ENCODE data around the gene ANP32D. TPM values are rescaled to one million over a fixed set of nuclear protein-coding genes. Genes with fewer than 3 reads are reported as not detected.

The ANP32D gene
- total RNA-seq, 1 experiment from 2014 or later: not detected

- DNase-seq (ENCODE audit: low read depth, low spot score): no peak
- CTCF ChIA-PET: no interaction called here
- TF ChIP-seq CTCF (IDR thresholded peaks at IDR 0.05): no peak
- no peak for TF ChIP-seq POLR2AphosphoS5 (IDR thresholded peaks at IDR 0.05; ENCODE audit: low read depth, low read length)
- no peak for TF ChIP-seq TCF7L2 (IDR thresholded peaks at IDR 0.05; ENCODE audit: low read depth, low read length)
- TF ChIP-seq REST (IDR thresholded peaks at IDR 0.05; ENCODE audit: insufficient read depth in 1 of 2, low read depth in 2 of 2, low read length in 1 of 2): no peak
- no peak for TF ChIP-seq SIN3A (IDR thresholded peaks at IDR 0.05; ENCODE audit: borderline replicate concordance, insufficient read depth, low read depth, low read length)
- H3K27ac ChIP-seq (ENCODE audit: low read length): no peak overlapping the region
- H3K4me3 ChIP-seq (ENCODE audit: low read depth in 2 of 2, low read length in 2 of 2): no peak overlapping the region
- POLR2A ChIA-PET: no interaction called here
- intact Hi-C loops (cut with micrococcal nuclease; ENCODE audit: unreplicated experiment) (no loop called here), in situ Hi-C loops (cut with HindIII; ENCODE audit: low pct_unique_long_range_greater_than_20kb, low sequenced_read_pairs) (no loop called here)
- no peaks in the 10 kb centered on the region for H3K9me3 ChIP-seq (ENCODE audit: control insufficient read depth, insufficient read depth, low read depth, low read length)
- ATAC-seq: no peak
- BruUV-seq (replicated peaks): no TSS peak
- H3K36me3 ChIP-seq (ENCODE audit: control insufficient read depth, insufficient read depth, low read length): no peaks in the 10 kb centered on the region
- H3K4me1 ChIP-seq (ENCODE audit: control insufficient read depth, insufficient read depth, low read length): no peaks in the 10 kb centered on the region
- H3K27me3 ChIP-seq (ENCODE audit: control insufficient read depth, insufficient read depth, low read length): peaks cover 14% of the 10 kb centered on the region
Observed at GRCh38 chr12:48445538-48445937, 26.8 kb upstream of the ANP32D start.

DNA sequence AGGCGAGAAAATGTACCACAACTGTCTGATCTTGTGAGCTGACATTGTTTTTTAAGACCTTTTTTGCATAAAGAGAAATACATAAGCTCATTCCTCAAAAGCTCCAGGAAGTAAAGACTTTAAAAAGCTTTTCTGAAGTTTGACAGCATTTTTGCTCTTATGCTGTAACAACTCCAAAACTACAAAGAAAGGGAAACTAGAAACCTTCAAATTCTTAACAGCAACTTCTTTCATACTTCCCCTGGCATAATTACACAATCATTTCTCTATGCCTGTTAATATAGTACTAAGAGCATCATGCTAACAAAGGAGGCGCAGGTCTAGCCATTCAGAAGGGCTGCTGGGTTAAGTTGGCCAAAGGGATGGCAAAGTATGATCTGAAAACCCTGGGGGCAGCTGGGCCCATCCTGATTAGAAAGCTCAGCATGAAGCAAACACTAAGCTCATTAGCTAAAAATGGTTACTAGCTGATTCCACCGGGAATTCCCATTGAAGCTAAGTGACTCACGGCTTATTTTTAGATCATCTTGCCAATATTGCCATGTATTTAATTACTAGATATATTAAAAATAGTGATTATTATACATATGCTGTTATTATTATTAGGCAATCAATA lies 26.1 kb upstream of the ANP32D start:
- H3K36me3 ChIP-seq (ENCODE audit: control insufficient read depth, insufficient read depth, low read length): no peaks in the 10 kb centered on the region
- ATAC-seq (no peak), DNase-seq (ENCODE audit: low read depth, low spot score) (no peak)
- in situ Hi-C loops (cut with HindIII; ENCODE audit: low pct_unique_long_range_greater_than_20kb, low sequenced_read_pairs): no loop called here
- H3K27ac ChIP-seq (ENCODE audit: low read length): no peak overlapping the region
- ChIA-PET CTCF (no interaction called here), POLR2A (no interaction called here)
- peaks cover 14% of the 10 kb centered on the region for H3K27me3 ChIP-seq (ENCODE audit: control insufficient read depth, insufficient read depth, low read length)
- no TSS peak for BruUV-seq (replicated peaks)
- no peak overlapping the region for H3K4me3 ChIP-seq (ENCODE audit: low read depth in 2 of 2, low read length in 2 of 2)
- H3K4me1 ChIP-seq (ENCODE audit: control insufficient read depth, insufficient read depth, low read length): no peaks in the 10 kb centered on the region
- TF ChIP-seq REST (IDR thresholded peaks at IDR 0.05; ENCODE audit: insufficient read depth in 1 of 2, low read depth in 2 of 2, low read length in 1 of 2) (no peak), SIN3A (IDR thresholded peaks at IDR 0.05; ENCODE audit: borderline replicate concordance, insufficient read depth, low read depth, low read length) (no peak), TCF7L2 (IDR thresholded peaks at IDR 0.05; ENCODE audit: low read depth, low read length) (no peak), POLR2AphosphoS5 (IDR thresholded peaks at IDR 0.05; ENCODE audit: low read depth, low read length) (no peak), CTCF (IDR thresholded peaks at IDR 0.05) (no peak)
- intact Hi-C loops (cut with micrococcal nuclease; ENCODE audit: unreplicated experiment): no loop called here
- no peaks in the 10 kb centered on the region for H3K9me3 ChIP-seq (ENCODE audit: control insufficient read depth, insufficient read depth, low read depth, low read length)

All from Panc1 (cell line).